SKM-1 (cell line): ENCODE data around the gene HIC2.
"Not testable (repeated sequence)": the region's sequence is repeated elsewhere in the genome, so short reads cannot be mapped to it uniquely, and the experiment has no call there.

Experiments used
- DNase-seq: peaks from one replicate; lab custom pipeline; 2025; ENCODE audit not compliant: unreplicated experiment; lab: John Stamatoyannopoulos, UW

Gene HIC2, protein sequence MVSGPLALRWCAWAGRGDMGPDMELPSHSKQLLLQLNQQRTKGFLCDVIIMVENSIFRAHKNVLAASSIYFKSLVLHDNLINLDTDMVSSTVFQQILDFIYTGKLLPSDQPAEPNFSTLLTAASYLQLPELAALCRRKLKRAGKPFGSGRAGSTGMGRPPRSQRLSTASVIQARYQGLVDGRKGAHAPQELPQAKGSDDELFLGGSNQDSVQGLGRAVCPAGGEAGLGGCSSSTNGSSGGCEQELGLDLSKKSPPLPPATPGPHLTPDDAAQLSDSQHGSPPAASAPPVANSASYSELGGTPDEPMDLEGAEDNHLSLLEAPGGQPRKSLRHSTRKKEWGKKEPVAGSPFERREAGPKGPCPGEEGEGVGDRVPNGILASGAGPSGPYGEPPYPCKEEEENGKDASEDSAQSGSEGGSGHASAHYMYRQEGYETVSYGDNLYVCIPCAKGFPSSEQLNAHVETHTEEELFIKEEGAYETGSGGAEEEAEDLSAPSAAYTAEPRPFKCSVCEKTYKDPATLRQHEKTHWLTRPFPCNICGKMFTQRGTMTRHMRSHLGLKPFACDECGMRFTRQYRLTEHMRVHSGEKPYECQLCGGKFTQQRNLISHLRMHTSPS

GRCh38 chr22:21417227-21417746 is at the start of gene HIC2:
HIC2 (plus strand) TSS chr22:21417371; CDS start chr22:21442832, 25,461 bp downstream.
- not testable (repeated sequence) for DNase-seq

GRCh38 chr22:21368603-21369310 is 48.4 kb upstream of the HIC2 start:
- not testable (repeated sequence) for DNase-seq

- DNase-seq = not testable (repeated sequence)
Measured at GRCh38 chr22:21375880-21376279, 41.3 kb upstream of the HIC2 start.

DNA sequence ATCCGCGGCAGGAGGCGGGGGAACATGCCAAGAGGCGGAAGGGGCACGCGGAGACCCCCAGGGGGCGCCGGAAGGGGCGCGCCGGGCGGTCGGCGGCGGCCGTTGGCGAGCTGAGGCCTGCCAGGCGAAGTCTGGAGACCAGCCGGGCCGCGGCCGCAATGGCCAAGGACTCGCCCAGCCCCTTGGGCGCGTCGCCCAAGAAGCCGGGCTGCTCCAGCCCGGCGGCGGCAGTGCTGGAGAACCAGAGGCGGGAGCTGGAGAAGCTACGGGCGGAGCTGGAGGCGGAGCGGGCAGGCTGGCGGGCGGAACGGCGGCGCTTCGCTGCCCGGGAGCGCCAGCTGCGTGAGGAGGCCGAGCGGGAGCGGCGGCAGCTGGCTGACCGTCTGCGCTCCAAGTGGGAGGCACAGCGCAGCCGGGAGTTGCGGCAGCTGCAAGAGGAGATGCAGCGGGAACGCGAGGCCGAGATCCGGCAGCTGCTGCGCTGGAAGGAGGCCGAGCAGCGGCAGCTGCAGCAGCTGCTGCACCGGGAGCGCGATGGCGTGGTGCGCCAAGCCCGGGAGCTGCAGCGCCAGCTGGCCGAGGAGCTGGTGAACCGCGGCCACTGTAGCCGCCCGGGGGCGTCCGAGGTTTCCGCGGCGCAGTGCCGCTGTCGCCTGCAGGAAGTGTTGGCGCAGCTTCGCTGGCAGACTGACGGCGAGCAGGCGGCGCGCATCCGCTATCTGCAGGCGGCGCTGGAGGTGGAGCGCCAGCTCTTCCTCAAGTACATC is 33.3 kb upstream of the HIC2 start, which contains the start of gene RIMBP3B:
TSS of gene RIMBP3B (plus strand) at position 51 of the 767 bp plus-strand sequence. CDS start at position 159, 108 bp downstream.
- not testable (repeated sequence) for DNase-seq

GRCh38 chr22:21384468-21385357 is 32.5 kb upstream of the HIC2 start:
- not testable (repeated sequence) for DNase-seq

GRCh38 chr22:21389480-21389879 is 27.7 kb upstream of the HIC2 start:
- not testable (repeated sequence) for DNase-seq

DNA sequence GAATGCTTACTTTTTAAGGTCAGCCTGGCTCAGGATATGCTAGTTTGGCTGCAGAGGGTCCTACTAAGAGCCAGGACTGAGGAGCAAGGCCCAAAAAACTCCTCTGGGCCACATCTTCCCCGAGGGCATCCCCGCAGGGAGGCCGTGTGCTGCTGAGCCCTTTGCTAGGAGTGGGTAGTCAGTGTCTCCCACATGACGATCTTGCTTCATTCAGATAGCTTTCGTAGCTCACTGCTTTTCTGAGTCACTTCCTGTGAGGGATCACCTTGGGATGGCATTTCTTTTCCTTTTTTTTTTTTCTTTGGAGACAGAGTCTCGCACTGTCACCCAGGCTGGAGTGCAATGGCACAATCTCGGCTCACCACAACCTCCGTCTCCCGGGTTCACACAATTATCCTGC is 27.2 kb upstream of the HIC2 start:
- DNase-seq = not testable (repeated sequence)

DNA sequence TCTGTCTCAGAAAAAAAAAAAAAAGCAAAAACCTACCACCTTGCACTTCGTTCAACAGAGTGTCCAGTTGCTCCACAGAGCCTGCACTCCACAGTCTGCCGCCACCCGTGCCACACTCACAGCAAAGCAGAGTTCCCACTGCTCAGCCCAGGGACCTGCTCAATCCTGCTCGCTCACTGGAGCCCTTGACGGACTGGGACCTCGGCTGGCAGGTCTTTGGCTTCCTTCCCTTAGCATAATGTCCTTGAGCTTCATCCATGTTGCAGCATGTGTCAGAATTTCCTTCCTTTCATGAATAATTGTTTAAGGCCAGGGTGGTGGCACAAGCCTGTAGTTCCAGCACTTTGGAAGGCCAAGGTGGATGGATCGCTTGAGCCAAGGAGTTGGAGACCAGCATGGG is 22.6 kb upstream of the HIC2 start:
- not testable (repeated sequence) for DNase-seq

- DNase-seq = not testable (repeated sequence)
Measured at GRCh38 chr22:21401197-21401969, 15.8 kb upstream of the HIC2 start.

- not testable (repeated sequence) for DNase-seq
Measured at GRCh38 chr22:21402763-21403314, 14.3 kb upstream of the HIC2 start.

DNA sequence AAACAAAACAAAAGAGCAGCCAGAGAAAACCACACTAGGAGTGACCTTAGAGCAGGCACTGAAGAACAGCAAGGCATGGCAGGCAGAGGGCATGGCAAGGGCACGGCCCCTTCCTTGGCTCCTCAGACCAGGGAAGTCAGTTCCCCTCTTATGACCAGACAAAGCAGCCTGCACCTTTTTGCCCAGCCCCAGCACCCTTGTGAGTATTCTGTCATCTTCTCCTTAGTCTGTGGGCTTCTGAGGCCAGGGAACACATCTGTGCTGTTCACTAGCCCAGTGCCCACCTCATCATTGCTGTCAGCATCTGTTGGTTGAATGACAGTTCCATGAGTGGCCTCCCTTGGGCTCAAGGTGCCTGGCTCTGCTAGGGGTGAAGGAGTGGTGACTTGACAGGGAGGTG is 10.0 kb upstream of the HIC2 start:
- DNase-seq = not testable (repeated sequence)

GRCh38 chr22:21407792-21408191 is 9.4 kb upstream of the HIC2 start:
- not testable (repeated sequence) for DNase-seq

GRCh38 chr22:21416375-21416774 is 796 bp upstream of the HIC2 start:
- DNase-seq = not testable (repeated sequence)

GRCh38 chr22:21417853-21418252 is 682 bp downstream of the HIC2 start:
- DNase-seq = not testable (repeated sequence)

DNA sequence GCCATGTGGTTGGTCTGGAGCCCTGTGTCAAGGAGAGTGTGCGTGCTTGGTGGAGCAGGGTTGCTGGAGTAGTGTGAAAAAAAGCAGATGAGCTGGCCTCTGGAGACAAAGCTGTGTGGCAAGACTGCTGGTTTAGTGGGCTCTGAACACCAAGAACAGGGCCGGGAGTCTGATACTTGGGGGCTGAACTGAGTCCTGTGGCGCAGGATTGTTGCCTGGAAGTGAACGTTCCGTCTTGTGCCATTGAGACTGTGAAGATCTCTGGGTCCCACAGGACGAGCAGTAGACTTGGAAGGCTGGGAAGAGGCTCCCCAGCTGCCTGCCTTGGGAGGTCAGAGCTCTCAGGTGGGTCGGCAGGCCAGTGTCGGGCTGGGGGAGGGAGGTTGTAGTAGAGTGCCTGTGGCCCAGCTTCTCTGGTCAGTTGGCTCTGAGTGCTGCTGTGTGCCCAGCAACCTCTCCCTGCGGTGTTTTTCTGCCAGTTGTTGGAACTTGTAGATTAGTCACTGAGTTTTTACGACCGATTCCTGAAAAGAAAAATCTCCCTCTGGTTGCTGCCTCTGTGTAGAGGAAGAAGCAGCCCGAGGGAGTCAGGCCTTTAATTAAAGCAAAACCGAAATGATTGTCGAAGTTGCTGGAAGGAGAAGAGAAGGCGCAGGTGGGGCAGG is 1.9 kb downstream of the HIC2 start:
- DNase-seq = not testable (repeated sequence)

GRCh38 chr22:21420180-21420763 is 3.1 kb downstream of the HIC2 start:
- DNase-seq = not testable (repeated sequence)

DNA sequence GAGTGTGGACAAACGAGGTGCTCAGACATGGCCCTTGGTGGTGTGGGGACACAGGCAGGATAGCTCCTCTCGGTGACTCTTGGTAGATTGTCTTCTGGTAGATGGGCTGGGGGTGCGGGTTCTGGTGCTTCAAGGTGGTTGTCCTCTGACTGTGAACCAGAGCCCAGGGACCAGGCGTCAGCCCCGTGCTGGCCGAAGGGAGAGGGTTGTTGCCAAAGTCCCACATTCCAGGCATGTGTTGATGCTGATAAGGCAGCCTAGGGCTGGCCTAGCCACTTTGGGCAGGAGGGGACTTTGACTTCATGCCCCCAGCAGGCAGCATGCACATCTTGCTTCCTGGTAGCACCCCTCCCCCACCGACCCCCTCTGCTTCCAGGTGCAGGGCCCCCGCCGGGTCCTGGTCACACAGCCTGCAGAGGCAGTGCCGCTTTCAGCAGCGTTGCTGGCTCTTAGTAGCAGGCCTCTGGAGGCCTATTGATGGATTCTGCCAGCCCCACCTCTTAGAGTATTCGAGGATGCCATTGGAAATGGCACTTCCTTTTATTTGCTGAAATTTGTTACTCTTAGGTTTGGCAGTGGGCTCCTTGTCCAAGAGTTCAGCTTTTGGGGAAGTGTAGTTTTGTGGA is 7.0 kb downstream of the HIC2 start:
- DNase-seq = not testable (repeated sequence)
